Measurements from ENCODE around the gene TECPR1. TPM values are rescaled to one million over a fixed set of nuclear protein-coding genes. Genes with fewer than 3 reads are reported as not detected.

TECPR1 gene
- total and polyA plus RNA-seq, 2 of the 4 experiments (the other 2 are of a cell fraction), result 11.5 to 14.7 TPM

DNA sequence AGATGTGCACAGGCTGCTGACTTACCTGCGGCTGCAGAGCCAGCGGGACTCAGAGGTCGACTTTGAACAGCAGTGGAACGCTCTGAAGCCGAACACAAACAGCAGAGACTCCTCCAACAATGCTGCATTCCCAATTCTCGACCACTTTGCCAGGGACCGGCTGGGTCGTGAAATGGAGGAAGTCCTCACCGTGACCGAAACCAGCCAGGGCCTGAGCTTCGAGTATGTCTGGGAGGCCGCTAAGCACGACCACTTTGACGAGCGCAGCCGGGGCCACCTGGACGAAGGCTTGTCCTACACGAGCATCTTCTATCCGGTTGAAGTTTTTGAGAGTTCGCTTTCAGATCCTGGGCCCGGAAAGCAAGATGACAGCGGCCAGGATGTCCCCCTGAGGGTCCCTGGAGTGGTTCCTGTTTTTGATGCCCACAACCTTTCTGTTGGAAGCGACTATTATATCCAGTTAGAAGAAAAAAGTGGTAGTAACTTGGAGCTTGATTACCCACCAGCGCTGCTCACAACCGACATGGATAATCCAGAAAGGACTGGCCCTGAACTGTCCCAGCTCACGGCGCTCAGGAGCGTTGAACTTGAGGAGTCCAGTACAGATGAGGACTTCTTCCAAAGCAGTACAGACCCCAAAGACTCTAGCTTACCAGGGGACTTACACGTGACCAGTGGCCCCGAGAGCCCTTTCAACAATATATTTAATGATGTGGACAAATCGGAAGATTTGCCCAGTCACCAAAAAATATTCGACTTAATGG, 60.2 kb downstream of the TECPR1 start:
- Histone ChIP-seq H3K27ac (ENCODE audit: insufficient read depth, low read length) (no peak overlapping the region), H2AK5ac (ENCODE audit: low read depth, low read length) (no peak overlapping the region), H3K56ac (ENCODE audit: extremely low read depth, insufficient read depth, low read length) (no peak overlapping the region), H4K20me1 (ENCODE audit: insufficient read depth, low read length) (no peaks in the 10 kb centered on the region), H3K27me3 (ENCODE audit: control insufficient read depth, insufficient read depth, low read length) (no peaks in the 10 kb centered on the region), H2BK5ac (ENCODE audit: low read depth, low read length, poor library complexity, severe bottlenecking) (no peak overlapping the region), H3K9ac (ENCODE audit: low read depth, low read length) (no peak overlapping the region), H3K4me3 (ENCODE audit: insufficient read depth, low read depth, low read length) (no peak overlapping the region), H3K23ac (ENCODE audit: low read depth, low read length) (no peak overlapping the region), H2BK15ac (ENCODE audit: low read depth, low read length) (no peak overlapping the region), H2AFZ (replicated peaks; ENCODE audit: low read length, poor library complexity) (no peak overlapping the region), H3K4me2 (ENCODE audit: low read depth, low read length) (no peak overlapping the region), H3K14ac (replicated peaks; ENCODE audit: low read depth, low read length) (no peak overlapping the region), H3K18ac (ENCODE audit: low read depth, low read length) (no peak overlapping the region), H2BK20ac (ENCODE audit: low read depth, low read length) (no peak overlapping the region), H3K4me1 (ENCODE audit: control insufficient read depth, insufficient read depth, low read length) (peaks cover 2% of the 10 kb centered on the region; the same call in 1 of the 2 replicates), H2BK120ac (ENCODE audit: low read depth, low read length) (no peak overlapping the region), H4K8ac (ENCODE audit: low read depth in 2 of 2, low read length in 2 of 2) (no peak overlapping the region), H4K91ac (ENCODE audit: insufficient read depth, low read depth, low read length) (no peak overlapping the region), H4K5ac (ENCODE audit: low read depth, low read length) (no peak overlapping the region), H3K9me1 (ENCODE audit: insufficient read depth, low read length) (no peaks in the 10 kb centered on the region; the same call in 1 of the 2 replicates), H3K4ac (ENCODE audit: low read depth, low read length) (no peak overlapping the region), H2AK9ac (replicated peaks; ENCODE audit: low read depth, low read length, poor library complexity) (no peak overlapping the region), H3K9me3 (ENCODE audit: control insufficient read depth, insufficient read depth, low read length) (no peaks in the 10 kb centered on the region), H3K36me3 (ENCODE audit: control insufficient read depth, insufficient read depth, low read length) (peaks cover 21% of the 10 kb centered on the region; the same call in 1 of the 2 replicates), H3K79me1 (ENCODE audit: low read depth in 1 of 2, low read length in 2 of 2) (no peaks in the 10 kb centered on the region; a peak in 1 of 4 replicates)
- ChIA-PET POLR2A (ENCODE audit: unreplicated experiment) (no interaction called here), CTCF (no interaction called here)
- in situ Hi-C loops (cut with MboI; ENCODE audit: low sequenced_read_pairs), result no loop called here
- no peak for ATAC-seq (ENCODE audit: low read depth)
- no peak for TF ChIP-seq RAD21 (IDR thresholded peaks at IDR 0.05; ENCODE audit: low read length)
- TF ChIP-seq CEBPB (IDR thresholded peaks at IDR 0.05; ENCODE audit: low read depth, low read length), result no peak
- no peak for TF ChIP-seq SMC3 (IDR thresholded peaks at IDR 0.05; ENCODE audit: low read depth, low read length)
- TF ChIP-seq NFE2L2 (IDR thresholded peaks at IDR 0.05; ENCODE audit: low read depth, low read length), result no peak
- no peak for TF ChIP-seq BHLHE40 (IDR thresholded peaks at IDR 0.05; ENCODE audit: low read depth, low read length)
- TF ChIP-seq CHD1 (IDR thresholded peaks at IDR 0.05; ENCODE audit: low read depth, low read length), result no peak
- no peak for TF ChIP-seq MAZ (IDR thresholded peaks at IDR 0.05; ENCODE audit: borderline replicate concordance, low read depth, low read length)
- no peak for TF ChIP-seq FOS (IDR thresholded peaks at IDR 0.05; ENCODE audit: low read depth, low read length)
- no peak for TF ChIP-seq RFX5 (IDR thresholded peaks at IDR 0.05; ENCODE audit: low read depth, low read length)
- no peak for TF ChIP-seq RCOR1 (IDR thresholded peaks at IDR 0.05; ENCODE audit: insufficient replicate concordance, low read length)
- no peak for TF ChIP-seq MAFK (IDR thresholded peaks at IDR 0.05; ENCODE audit: low read depth, low read length)
- no peak for TF ChIP-seq POLR2A (IDR thresholded peaks at IDR 0.05; ENCODE audit: low read depth, low read length)
- TF ChIP-seq, protein P1, sequence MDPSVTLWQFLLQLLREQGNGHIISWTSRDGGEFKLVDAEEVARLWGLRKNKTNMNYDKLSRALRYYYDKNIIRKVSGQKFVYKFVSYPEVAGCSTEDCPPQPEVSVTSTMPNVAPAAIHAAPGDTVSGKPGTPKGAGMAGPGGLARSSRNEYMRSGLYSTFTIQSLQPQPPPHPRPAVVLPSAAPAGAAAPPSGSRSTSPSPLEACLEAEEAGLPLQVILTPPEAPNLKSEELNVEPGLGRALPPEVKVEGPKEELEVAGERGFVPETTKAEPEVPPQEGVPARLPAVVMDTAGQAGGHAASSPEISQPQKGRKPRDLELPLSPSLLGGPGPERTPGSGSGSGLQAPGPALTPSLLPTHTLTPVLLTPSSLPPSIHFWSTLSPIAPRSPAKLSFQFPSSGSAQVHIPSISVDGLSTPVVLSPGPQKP (IDR thresholded peaks at IDR 0.05; ENCODE audit: borderline replicate concordance, low read depth, low read length), result no peak
- TF ChIP-seq, protein P2, sequence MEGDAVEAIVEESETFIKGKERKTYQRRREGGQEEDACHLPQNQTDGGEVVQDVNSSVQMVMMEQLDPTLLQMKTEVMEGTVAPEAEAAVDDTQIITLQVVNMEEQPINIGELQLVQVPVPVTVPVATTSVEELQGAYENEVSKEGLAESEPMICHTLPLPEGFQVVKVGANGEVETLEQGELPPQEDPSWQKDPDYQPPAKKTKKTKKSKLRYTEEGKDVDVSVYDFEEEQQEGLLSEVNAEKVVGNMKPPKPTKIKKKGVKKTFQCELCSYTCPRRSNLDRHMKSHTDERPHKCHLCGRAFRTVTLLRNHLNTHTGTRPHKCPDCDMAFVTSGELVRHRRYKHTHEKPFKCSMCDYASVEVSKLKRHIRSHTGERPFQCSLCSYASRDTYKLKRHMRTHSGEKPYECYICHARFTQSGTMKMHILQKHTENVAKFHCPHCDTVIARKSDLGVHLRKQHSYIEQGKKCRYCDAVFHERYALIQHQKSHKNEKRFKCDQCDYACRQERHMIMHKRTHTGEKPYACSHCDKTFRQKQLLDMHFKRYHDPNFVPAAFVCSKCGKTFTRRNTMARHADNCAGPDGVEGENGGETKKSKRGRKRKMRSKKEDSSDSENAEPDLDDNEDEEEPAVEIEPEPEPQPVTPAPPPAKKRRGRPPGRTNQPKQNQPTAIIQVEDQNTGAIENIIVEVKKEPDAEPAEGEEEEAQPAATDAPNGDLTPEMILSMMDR (conservative IDR thresholded peaks at IDR 0.05; ENCODE audit: low read depth, low read length), result no peak
- TF ChIP-seq MXI1 (IDR thresholded peaks at IDR 0.05; ENCODE audit: borderline replicate concordance, low read depth, low read length), result no peak
- TF ChIP-seq, protein P3, sequence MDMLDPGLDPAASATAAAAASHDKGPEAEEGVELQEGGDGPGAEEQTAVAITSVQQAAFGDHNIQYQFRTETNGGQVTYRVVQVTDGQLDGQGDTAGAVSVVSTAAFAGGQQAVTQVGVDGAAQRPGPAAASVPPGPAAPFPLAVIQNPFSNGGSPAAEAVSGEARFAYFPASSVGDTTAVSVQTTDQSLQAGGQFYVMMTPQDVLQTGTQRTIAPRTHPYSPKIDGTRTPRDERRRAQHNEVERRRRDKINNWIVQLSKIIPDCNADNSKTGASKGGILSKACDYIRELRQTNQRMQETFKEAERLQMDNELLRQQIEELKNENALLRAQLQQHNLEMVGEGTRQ (IDR thresholded peaks at IDR 0.05; ENCODE audit: low read depth, low read length), result no peak
- 98% methylated on average over 23 of the region's 32 CpGs; no CpG with 5 or more reads in 1 of the 2 experiments for WGBS, 2 experiments (ENCODE audit: extremely low coverage in 2 of 2, insufficient read length in 1 of 2)
- DNase-seq, result no peak
- BruUV-seq (replicated peaks), result no TSS peak
- intact Hi-C loops (cut with micrococcal nuclease), result no loop called here
- dilution Hi-C loops (cut with HindIII; ENCODE audit: low sequenced_read_pairs, unreplicated experiment), result no loop called here

Data from IMR-90 (cell line).